ENCODE measurements around the gene KRT2.

KRT2 gene

GRCh38 chr12:52606581-52607218 lies 45.3 kb downstream of the KRT2 start:
- DNase-seq (ENCODE audit: low read depth in 2 of 2): no peak
- TF ChIP-seq, protein P1, sequence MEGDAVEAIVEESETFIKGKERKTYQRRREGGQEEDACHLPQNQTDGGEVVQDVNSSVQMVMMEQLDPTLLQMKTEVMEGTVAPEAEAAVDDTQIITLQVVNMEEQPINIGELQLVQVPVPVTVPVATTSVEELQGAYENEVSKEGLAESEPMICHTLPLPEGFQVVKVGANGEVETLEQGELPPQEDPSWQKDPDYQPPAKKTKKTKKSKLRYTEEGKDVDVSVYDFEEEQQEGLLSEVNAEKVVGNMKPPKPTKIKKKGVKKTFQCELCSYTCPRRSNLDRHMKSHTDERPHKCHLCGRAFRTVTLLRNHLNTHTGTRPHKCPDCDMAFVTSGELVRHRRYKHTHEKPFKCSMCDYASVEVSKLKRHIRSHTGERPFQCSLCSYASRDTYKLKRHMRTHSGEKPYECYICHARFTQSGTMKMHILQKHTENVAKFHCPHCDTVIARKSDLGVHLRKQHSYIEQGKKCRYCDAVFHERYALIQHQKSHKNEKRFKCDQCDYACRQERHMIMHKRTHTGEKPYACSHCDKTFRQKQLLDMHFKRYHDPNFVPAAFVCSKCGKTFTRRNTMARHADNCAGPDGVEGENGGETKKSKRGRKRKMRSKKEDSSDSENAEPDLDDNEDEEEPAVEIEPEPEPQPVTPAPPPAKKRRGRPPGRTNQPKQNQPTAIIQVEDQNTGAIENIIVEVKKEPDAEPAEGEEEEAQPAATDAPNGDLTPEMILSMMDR (IDR thresholded peaks at IDR 0.05; ENCODE audit: low read depth, low read length): no peak
- no peak overlapping the region for H3K4me3 ChIP-seq (replicated peaks in 1 of 2; ENCODE audit: low read depth in 2 of 2, low read length in 2 of 2)

- TF ChIP-seq, protein P1 (IDR thresholded peaks at IDR 0.05; ENCODE audit: low read depth, low read length): no peak
- DNase-seq (ENCODE audit: low read depth in 2 of 2): no peak
Measured at GRCh38 chr12:52606096-52606495, 45.9 kb downstream of the KRT2 start.

GRCh38 chr12:52605542-52605941 lies 46.5 kb downstream of the KRT2 start:
- no peak for DNase-seq (ENCODE audit: low read depth in 2 of 2)
- TF ChIP-seq, protein P1 (IDR thresholded peaks at IDR 0.05; ENCODE audit: low read depth, low read length): no peak
- H3K4me3 ChIP-seq (replicated peaks in 1 of 2; ENCODE audit: low read depth in 2 of 2, low read length in 2 of 2): no peak overlapping the region

More at GRCh38 chr12:52606096-52606495, 45.9 kb downstream of the KRT2 start:
- H3K4me3 ChIP-seq (replicated peaks in 1 of 2; ENCODE audit: low read depth in 2 of 2, low read length in 2 of 2): no peak overlapping the region

DNA sequence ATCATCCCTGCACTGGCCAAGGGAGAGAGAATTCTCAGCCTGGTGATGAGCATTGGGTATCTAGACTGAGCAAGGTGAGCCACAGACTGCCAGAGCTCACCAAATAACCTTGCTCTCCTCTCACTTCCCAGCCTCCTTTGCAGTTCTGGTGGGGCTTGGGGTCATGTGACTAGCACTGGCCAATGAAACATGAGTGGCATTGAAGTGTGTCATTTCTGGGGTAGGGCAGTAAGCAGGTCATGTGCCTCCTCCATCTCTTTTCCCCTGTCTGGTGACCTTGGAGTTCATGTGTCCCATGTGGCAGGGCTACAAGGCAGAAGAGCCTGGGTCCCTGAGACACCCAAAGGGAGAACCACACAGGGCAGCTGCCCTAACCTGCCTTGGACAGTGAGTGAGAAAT lies 47.2 kb downstream of the KRT2 start:
- TF ChIP-seq, protein P1 (IDR thresholded peaks at IDR 0.05; ENCODE audit: low read depth, low read length): no peak
- no peak overlapping the region for H3K4me3 ChIP-seq (replicated peaks in 1 of 2; ENCODE audit: low read depth in 2 of 2, low read length in 2 of 2)
- no peak for DNase-seq (ENCODE audit: low read depth in 2 of 2)

- DNase-seq (ENCODE audit: low read depth in 2 of 2): no peak
Measured at GRCh38 chr12:52603314-52603713, 48.7 kb downstream of the KRT2 start.

DNA sequence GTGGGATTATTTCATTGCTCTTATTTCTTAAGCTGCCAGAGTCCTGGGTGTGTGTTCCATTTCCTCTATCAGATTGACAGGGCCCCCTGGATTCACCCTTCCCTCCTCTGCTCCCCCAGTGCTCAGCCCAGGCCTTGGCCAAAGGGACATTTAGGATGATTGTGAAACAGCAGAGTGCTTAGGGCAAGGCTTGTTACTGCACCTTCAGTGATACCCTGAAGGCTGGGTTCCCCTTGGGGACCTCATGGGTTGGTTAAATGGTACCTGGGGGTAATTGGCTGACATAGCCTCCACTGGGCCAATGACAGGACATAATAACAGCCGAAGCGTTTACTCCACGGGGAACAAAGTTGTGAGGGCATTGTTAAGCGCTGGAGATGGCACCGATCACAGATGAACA lies 49.5 kb downstream of the KRT2 start:
- H3K4me3 ChIP-seq (replicated peaks in 1 of 2; ENCODE audit: low read depth in 2 of 2, low read length in 2 of 2): no peak overlapping the region
- DNase-seq (ENCODE audit: low read depth in 2 of 2): no peak
- TF ChIP-seq, protein P1 (IDR thresholded peaks at IDR 0.05; ENCODE audit: low read depth, low read length): no peak

More at GRCh38 chr12:52603314-52603713, 48.7 kb downstream of the KRT2 start:
- H3K4me3 ChIP-seq (replicated peaks in 1 of 2; ENCODE audit: low read depth in 2 of 2, low read length in 2 of 2): no peak overlapping the region
- TF ChIP-seq, protein P1 (IDR thresholded peaks at IDR 0.05; ENCODE audit: low read depth, low read length): no peak

- TF ChIP-seq, protein P1 (IDR thresholded peaks at IDR 0.05; ENCODE audit: low read depth, low read length): no peak
- H3K4me3 ChIP-seq (replicated peaks in 1 of 2; ENCODE audit: low read depth in 2 of 2, low read length in 2 of 2): no peak overlapping the region
- DNase-seq (ENCODE audit: low read depth in 2 of 2): no peak
Measured at GRCh38 chr12:52601671-52602070, 50.3 kb downstream of the KRT2 start.
